ENCODE data around the gene FGFR3.

Gene FGFR3

GRCh38 chr4:1750381-1751154 lies 42.5 kb upstream of the FGFR3 start:
- Histone ChIP-seq H3K9ac (ENCODE audit: low read length) (no peak overlapping the region), H2AFZ (ENCODE audit: low read length) (no peak overlapping the region), H3K27ac (ENCODE audit: low read depth, low read length, poor library complexity, severe bottlenecking) (no peak overlapping the region), H3K27me3 (ENCODE audit: insufficient read depth, low read length) (no peaks in the 10 kb centered on the region), H3K4me1 (ENCODE audit: insufficient read depth, low read length, severe bottlenecking) (no peaks in the 10 kb centered on the region), H4K20me1 (ENCODE audit: insufficient read depth, low read length) (no peaks in the 10 kb centered on the region), H3K4me3 (ENCODE audit: low read depth, low read length, poor library complexity, severe bottlenecking) (no peak overlapping the region), H3F3A (ENCODE audit: insufficient read depth, low read length) (no peaks in the 10 kb centered on the region), H3K79me2 (ENCODE audit: insufficient read depth, low read length) (no peaks in the 10 kb centered on the region), H3K4me2 (ENCODE audit: low read length) (no peak overlapping the region), H3K9me3 (ENCODE audit: low read length) (no peaks in the 10 kb centered on the region), H3K9me2 (ENCODE audit: low read depth, low read length) (no peaks in the 10 kb centered on the region), H3K36me3 (ENCODE audit: insufficient read depth, low read length) (no peaks in the 10 kb centered on the region)
- TF ChIP-seq, protein P1, sequence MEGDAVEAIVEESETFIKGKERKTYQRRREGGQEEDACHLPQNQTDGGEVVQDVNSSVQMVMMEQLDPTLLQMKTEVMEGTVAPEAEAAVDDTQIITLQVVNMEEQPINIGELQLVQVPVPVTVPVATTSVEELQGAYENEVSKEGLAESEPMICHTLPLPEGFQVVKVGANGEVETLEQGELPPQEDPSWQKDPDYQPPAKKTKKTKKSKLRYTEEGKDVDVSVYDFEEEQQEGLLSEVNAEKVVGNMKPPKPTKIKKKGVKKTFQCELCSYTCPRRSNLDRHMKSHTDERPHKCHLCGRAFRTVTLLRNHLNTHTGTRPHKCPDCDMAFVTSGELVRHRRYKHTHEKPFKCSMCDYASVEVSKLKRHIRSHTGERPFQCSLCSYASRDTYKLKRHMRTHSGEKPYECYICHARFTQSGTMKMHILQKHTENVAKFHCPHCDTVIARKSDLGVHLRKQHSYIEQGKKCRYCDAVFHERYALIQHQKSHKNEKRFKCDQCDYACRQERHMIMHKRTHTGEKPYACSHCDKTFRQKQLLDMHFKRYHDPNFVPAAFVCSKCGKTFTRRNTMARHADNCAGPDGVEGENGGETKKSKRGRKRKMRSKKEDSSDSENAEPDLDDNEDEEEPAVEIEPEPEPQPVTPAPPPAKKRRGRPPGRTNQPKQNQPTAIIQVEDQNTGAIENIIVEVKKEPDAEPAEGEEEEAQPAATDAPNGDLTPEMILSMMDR (IDR thresholded peaks at IDR 0.05; ENCODE audit: low read length) = no peak
- TF ChIP-seq EZH2 (IDR thresholded peaks at IDR 0.05; ENCODE audit: borderline replicate concordance, low read length) = no peak

- H3K9me2 ChIP-seq (ENCODE audit: low read depth, low read length) = no peaks in the 10 kb centered on the region
- H3K4me3 ChIP-seq (ENCODE audit: low read depth, low read length, poor library complexity, severe bottlenecking) = no peak overlapping the region
- H3K4me2 ChIP-seq (ENCODE audit: low read length) = no peak overlapping the region
- no peak overlapping the region for H3K27ac ChIP-seq (ENCODE audit: low read depth, low read length, poor library complexity, severe bottlenecking)
- H3K79me2 ChIP-seq (ENCODE audit: insufficient read depth, low read length) = no peaks in the 10 kb centered on the region
- TF ChIP-seq, protein P1 (IDR thresholded peaks at IDR 0.05; ENCODE audit: low read length) = no peak
- no peak overlapping the region for H3K9ac ChIP-seq (ENCODE audit: low read length)
- no peaks in the 10 kb centered on the region for H4K20me1 ChIP-seq (ENCODE audit: insufficient read depth, low read length)
- no peaks in the 10 kb centered on the region for H3K9me3 ChIP-seq (ENCODE audit: low read length)
- no peaks in the 10 kb centered on the region for H3K4me1 ChIP-seq (ENCODE audit: insufficient read depth, low read length, severe bottlenecking)
- H3K27me3 ChIP-seq (ENCODE audit: insufficient read depth, low read length) = no peaks in the 10 kb centered on the region
- no peaks in the 10 kb centered on the region for H3F3A ChIP-seq (ENCODE audit: insufficient read depth, low read length)
- H2AFZ ChIP-seq (ENCODE audit: low read length) = no peak overlapping the region
- no peaks in the 10 kb centered on the region for H3K36me3 ChIP-seq (ENCODE audit: insufficient read depth, low read length)
Measured at GRCh38 chr4:1751155-1751918, 41.8 kb upstream of the FGFR3 start.

DNA sequence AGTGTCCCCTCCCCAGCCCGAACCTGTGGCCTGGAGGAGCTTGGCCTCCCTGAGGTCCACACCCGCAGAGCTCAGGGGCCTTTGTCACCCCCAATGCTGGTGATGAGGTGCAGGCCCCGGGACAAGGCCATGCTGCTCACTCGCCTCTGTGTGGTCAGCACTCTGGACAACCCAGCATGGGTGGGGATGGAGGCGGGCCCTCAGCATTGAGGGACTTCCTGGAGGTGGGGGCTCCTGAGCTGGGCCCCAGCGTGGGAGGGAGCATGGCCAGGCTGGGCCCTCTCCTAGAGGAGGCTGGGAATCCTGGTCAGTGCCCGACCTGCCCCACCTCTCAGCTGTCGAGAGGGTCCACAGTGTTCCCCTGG lies 41.2 kb upstream of the FGFR3 start:
- Histone ChIP-seq H3K27me3 (ENCODE audit: insufficient read depth, low read length) (no peaks in the 10 kb centered on the region), H3K4me3 (ENCODE audit: low read depth, low read length, poor library complexity, severe bottlenecking) (no peak overlapping the region), H3K9me2 (ENCODE audit: low read depth, low read length) (no peaks in the 10 kb centered on the region), H3K4me2 (ENCODE audit: low read length) (no peak overlapping the region), H3K9me3 (ENCODE audit: low read length) (no peaks in the 10 kb centered on the region), H3K36me3 (ENCODE audit: insufficient read depth, low read length) (no peaks in the 10 kb centered on the region), H3K9ac (ENCODE audit: low read length) (no peak overlapping the region), H4K20me1 (ENCODE audit: insufficient read depth, low read length) (no peaks in the 10 kb centered on the region), H3K79me2 (ENCODE audit: insufficient read depth, low read length) (no peaks in the 10 kb centered on the region), H3K27ac (ENCODE audit: low read depth, low read length, poor library complexity, severe bottlenecking) (no peak overlapping the region), H3K4me1 (ENCODE audit: insufficient read depth, low read length, severe bottlenecking) (no peaks in the 10 kb centered on the region), H3F3A (ENCODE audit: insufficient read depth, low read length) (no peaks in the 10 kb centered on the region), H2AFZ (ENCODE audit: low read length) (no peak overlapping the region)
- no peak for TF ChIP-seq EZH2 (IDR thresholded peaks at IDR 0.05; ENCODE audit: borderline replicate concordance, low read length)
- TF ChIP-seq, protein P1 (IDR thresholded peaks at IDR 0.05; ENCODE audit: low read length) = no peak
